Measurements from ENCODE around the gene BCR.

GRCh38 chr22:23273445-23274145 is 93.3 kb downstream of the BCR start:
- no peak for TF ChIP-seq EZH2 (IDR thresholded peaks at IDR 0.05; ENCODE audit: low read length)
- TF ChIP-seq, protein P1, sequence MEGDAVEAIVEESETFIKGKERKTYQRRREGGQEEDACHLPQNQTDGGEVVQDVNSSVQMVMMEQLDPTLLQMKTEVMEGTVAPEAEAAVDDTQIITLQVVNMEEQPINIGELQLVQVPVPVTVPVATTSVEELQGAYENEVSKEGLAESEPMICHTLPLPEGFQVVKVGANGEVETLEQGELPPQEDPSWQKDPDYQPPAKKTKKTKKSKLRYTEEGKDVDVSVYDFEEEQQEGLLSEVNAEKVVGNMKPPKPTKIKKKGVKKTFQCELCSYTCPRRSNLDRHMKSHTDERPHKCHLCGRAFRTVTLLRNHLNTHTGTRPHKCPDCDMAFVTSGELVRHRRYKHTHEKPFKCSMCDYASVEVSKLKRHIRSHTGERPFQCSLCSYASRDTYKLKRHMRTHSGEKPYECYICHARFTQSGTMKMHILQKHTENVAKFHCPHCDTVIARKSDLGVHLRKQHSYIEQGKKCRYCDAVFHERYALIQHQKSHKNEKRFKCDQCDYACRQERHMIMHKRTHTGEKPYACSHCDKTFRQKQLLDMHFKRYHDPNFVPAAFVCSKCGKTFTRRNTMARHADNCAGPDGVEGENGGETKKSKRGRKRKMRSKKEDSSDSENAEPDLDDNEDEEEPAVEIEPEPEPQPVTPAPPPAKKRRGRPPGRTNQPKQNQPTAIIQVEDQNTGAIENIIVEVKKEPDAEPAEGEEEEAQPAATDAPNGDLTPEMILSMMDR (optimal IDR thresholded peaks at IDR 0.05 in 1 of 3, IDR thresholded peaks at IDR 0.05 in 1 of 3, conservative IDR thresholded peaks at IDR 0.05 in 1 of 3; ENCODE audit: extremely low read depth in 1 of 3, insufficient read depth in 2 of 3, low read length in 3 of 3), result no peak
